RWPE2 (cell line): ENCODE data around the gene AADAC.

ENCODE experiments used
- ATAC-seq: fragments of 200-7000 bp; cut with Tn5 transposase; 3 replicates; pipeline ENCODE4 v1.9.1; 2021; ENCODE audit warnings: low read depth
- DNase-seq: peaks from one replicate; pipeline ENCODE4 v3.0.0-alpha.2; 2020; ENCODE audit warnings: low spot score
- H3K27ac ChIP-seq: fragments of 450-650 bp; 2 replicates; pipeline ENCODE4 v1.5.1; 2017; ENCODE audit warnings: mild to moderate bottlenecking; ENCODE audit not compliant: poor library complexity, severe bottlenecking
- H3K27me3 ChIP-seq: fragments of 250-450 bp; sonication (Bioruptor Pico); 2 replicates; pipeline ENCODE4 v1.5.1; 2021; ENCODE audit warnings: mild to moderate bottlenecking, moderate library complexity; ENCODE audit not compliant: insufficient read depth, poor library complexity, severe bottlenecking
- H3K36me3 ChIP-seq: fragments of 250-450 bp; sonication (Bioruptor Pico); 2 replicates; pipeline ENCODE4 v1.5.1; 2020; ENCODE audit warnings: low read depth, mild to moderate bottlenecking, moderate library complexity
- H3K4me1 ChIP-seq: fragments of 250-450 bp; sonication (Bioruptor Pico); 2 replicates; pipeline ENCODE4 v1.5.1; 2021; ENCODE audit warnings: mild to moderate bottlenecking, moderate library complexity; ENCODE audit not compliant: insufficient read depth, poor library complexity, severe bottlenecking
- H3K4me3 ChIP-seq: fragments of 250-450 bp; sonication (Bioruptor Pico); 2 replicates; pipeline ENCODE4 v1.5.1; 2021; ENCODE audit warnings: mild to moderate bottlenecking, moderate library complexity; ENCODE audit not compliant: severe bottlenecking
- H3K9me3 ChIP-seq: fragments of 250-450 bp; sonication (Bioruptor Pico); 2 replicates; pipeline ENCODE4 v1.5.1; 2021; ENCODE audit warnings: mild to moderate bottlenecking, moderate library complexity; ENCODE audit not compliant: severe bottlenecking
- CTCF ChIP-seq: fragments of 450-650 bp; IDR thresholded peaks from one replicate; pipeline ENCODE4 v1.5.1; 2017; ENCODE audit warnings: mild to moderate bottlenecking, moderate library complexity; ENCODE audit not compliant: poor library complexity, severe bottlenecking

Gene AADAC

DNA sequence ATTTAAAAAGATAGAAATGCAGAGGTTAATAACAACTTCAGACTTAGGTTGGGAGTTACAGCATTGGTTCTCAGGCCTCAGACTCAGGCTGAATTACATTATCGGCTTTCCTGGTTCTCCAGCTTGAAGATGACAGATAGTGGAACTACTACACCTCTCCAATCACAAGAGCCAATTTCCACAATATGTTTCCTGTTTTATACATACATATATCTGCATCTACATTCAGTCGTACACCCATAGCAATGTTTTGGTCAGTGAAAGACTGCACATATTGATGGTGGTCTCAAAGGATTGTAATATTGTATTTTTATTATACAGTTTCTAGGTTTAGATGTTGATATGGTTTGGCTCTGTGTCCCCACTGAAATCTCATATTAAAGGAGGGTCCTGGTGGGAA, 44.7 kb upstream of the AADAC start:
- Histone ChIP-seq H3K36me3 (no peaks in the 10 kb centered on the region), H3K4me3 (no peak overlapping the region), H3K4me1 (peaks cover 30% of the 10 kb centered on the region), H3K9me3 (no peaks in the 10 kb centered on the region), H3K27ac (peak overlapping the region; percentile 74), H3K27me3 (no peaks in the 10 kb centered on the region)
- ATAC-seq (no peak), DNase-seq (no peak)
- no peak for TF ChIP-seq CTCF

- Histone ChIP-seq H3K27ac (peak overlapping the region; percentile 74), H3K4me1 (peaks cover 27% of the 10 kb centered on the region), H3K4me3 (no peak overlapping the region), H3K9me3 (no peaks in the 10 kb centered on the region), H3K27me3 (no peaks in the 10 kb centered on the region), H3K36me3 (no peaks in the 10 kb centered on the region)
- ATAC-seq (no peak; the same call in 2 of the 3 replicates), DNase-seq (no peak)
- no peak for TF ChIP-seq CTCF
These were observed 43.0 kb upstream of the AADAC start for GRCh38 chr3:151770956-151771355.

DNA sequence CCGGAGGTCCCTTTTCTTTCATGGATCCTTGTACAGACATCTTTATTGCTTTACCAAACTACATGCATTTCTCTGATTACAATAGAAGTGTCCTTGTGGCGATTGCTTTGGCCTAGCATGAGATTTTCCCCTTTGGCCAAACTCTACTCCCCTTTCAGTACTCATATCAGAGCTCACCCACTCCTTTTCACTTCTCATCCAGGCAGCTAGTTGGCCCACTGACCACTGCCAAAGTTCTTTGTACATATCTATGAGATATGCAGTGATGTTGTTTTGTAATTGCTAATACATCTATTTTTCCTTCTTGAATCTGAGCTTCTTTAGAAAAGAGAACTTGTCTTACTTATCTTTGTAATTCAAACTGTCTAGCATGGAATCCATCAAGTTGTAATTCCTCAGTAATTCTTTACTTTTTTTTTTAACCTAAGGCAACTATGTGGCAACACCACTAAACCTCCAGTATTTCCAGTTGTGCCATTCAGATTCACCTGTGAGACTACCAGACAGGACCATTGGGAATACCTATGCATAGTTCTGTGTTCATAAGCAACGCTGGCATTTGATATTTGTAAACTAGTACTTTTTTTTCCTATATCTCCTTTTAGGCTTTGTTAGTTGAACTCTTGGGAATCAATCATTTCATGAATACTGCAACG, 41.0 kb upstream of the AADAC start:
- DNase-seq: no peak
- Histone ChIP-seq H3K9me3 (no peaks in the 10 kb centered on the region), H3K4me3 (no peak overlapping the region), H3K27ac (no peak overlapping the region), H3K36me3 (no peaks in the 10 kb centered on the region), H3K27me3 (no peaks in the 10 kb centered on the region), H3K4me1 (peaks cover 19% of the 10 kb centered on the region)
- TF ChIP-seq CTCF: no peak
- ATAC-seq: no peak

DNA sequence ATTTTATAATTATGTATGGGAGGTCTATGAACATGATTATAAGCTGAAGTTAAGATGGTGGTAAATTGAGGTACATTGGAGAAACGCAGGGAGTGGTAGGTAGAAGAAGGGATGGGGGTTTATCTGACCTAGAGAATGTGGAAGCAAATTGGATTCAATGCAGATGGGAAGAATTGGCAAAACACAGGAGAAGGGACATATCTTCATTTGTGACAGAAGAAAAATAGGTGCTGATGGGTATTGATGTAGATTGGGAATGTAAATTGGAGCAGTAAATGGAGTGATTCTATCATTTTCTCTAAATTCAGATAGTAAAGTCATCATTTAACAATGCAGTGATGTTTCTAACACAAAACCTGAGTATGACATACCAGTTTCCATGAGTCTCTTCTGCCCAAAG, 39.7 kb upstream of the AADAC start:
- Histone ChIP-seq H3K27me3 (no peaks in the 10 kb centered on the region), H3K36me3 (no peaks in the 10 kb centered on the region), H3K27ac (no peak overlapping the region), H3K4me3 (no peak overlapping the region), H3K9me3 (no peaks in the 10 kb centered on the region), H3K4me1 (peaks cover 19% of the 10 kb centered on the region)
- ATAC-seq: no peak
- no peak for DNase-seq
- no peak for TF ChIP-seq CTCF

DNA sequence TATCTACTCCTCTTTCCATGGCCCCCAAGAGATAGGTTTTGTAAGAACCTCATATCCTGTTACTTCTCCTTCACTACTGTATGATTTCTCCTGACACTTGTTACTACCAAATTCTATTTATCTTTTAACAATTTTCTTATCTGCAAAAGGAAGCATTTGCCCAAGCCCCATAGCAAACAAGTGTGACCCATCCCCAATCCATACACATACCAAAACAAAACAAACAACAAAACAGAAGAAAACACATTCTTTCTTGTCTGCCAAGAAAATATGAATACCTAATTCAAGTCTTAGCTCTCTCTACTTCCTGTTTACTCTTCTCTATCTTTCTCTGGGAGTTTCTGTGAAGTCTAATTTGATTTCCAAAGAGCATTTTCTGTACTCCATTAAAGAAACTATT, 39.0 kb upstream of the AADAC start:
- TF ChIP-seq CTCF: no peak
- no peak overlapping the region for H3K27ac ChIP-seq
- no peak for ATAC-seq
- no peak overlapping the region for H3K4me3 ChIP-seq
- no peak for DNase-seq
- no peaks in the 10 kb centered on the region for H3K36me3 ChIP-seq
- H3K4me1 ChIP-seq: peaks cover 14% of the 10 kb centered on the region
- no peaks in the 10 kb centered on the region for H3K9me3 ChIP-seq
- H3K27me3 ChIP-seq: no peaks in the 10 kb centered on the region
